Pancreas (tissue), 10 donors: ENCODE results near the gene VIPR1. TPM values are rescaled to one million over a fixed set of nuclear protein-coding genes. Genes with fewer than 3 reads are reported as not detected.

Experiments used
- ATAC-seq, 4 donors: fragments of 200-7000 bp; cut with Tn5 transposase; one replicate each; pipeline versions ENCODE4 v1.8.0 to v1.9.1; 2020; ENCODE audit warnings: mild to moderate bottlenecking in 4 of 4, moderate library complexity in 4 of 4
- DNase-seq, 6 donors: peaks; one replicate each; pipeline ENCODE4 v3.0.0-alpha.2; 2020
- FAIRE-seq: peaks from 2 replicates; lab custom pipeline; 2012; peaks lifted over from hg19 to GRCh38; lab: Jason Lieb, UNC
- H3K27ac ChIP-seq, 4 donors: fragments of 200-600 bp; sonication (generic); 1 replicate in 3 of 4; 2 replicates in 1 of 4; pipeline versions ENCODE4 v1.5.0 to v1.8.0; 2020
- H3K27me3 ChIP-seq, 4 donors: fragments of 200-600 bp; one replicate each; pipeline ENCODE4 v1.8.0; 2021
- H3K36me3 ChIP-seq, 3 donors: fragments of 200-600 bp; sonication (generic) in 1 of 3; one replicate each; pipeline versions ENCODE4 v1.5.0 to v1.8.0; 2020 to 2021
- H3K4me1 ChIP-seq, 3 donors: fragments of 200-600 bp; one replicate each; pipeline ENCODE4 v1.8.0; 2021
- H3K4me3 ChIP-seq, 4 donors: fragments of 200-600 bp; sonication (generic) in 2 of 4; one replicate each; pipeline versions ENCODE4 v1.5.0 to v1.8.0; 2020 to 2021
- H3K9me3 ChIP-seq, 4 donors: fragments of 200-600 bp; one replicate each; pipeline ENCODE4 v1.8.0; 2021
- CTCF ChIP-seq, 4 donors: fragments of 200-600 bp; sonication (generic) in 3 of 4; IDR thresholded peaks; one replicate each; pipeline versions ENCODE4 v1.5.0 to v1.8.0; 2021; ENCODE audit warnings: antibody characterized with exemption in 4 of 4
- WGBS, 2 donors: extraction: QIAGEN DNeasy Blood & Tissue Kit; methylation state at CpG; one replicate each; pipeline ENCODE4 v1.1.7; 2013; 5-methylcytosine and 5-hydroxymethylcytosine counted together
- intact Hi-C, 3 donors: fragments of 100-400 bp; cut with DNase I; formaldehyde crosslinking; loops; one replicate each; pipeline versions ENCODE4 v1.11.1 to v1.14.2; 2022
- polyA plus RNA-seq, 2 donors: library from polyadenylated mRNA; stranded (reverse); fragments of 200-250 nt; gene quantifications; one replicate each; pipeline ENCODE4 v1.2.3, GENCODE V29; 2013
- total RNA-seq, 6 donors: library from RNA; stranded (reverse); fragmentation: NEBNext Ultra II Directional in 4 of 6; extraction: Animal tissue kit (Norgen Biotek cat#: 25700) in 4 of 6; gene quantifications; one replicate each; pipeline versions ENCODE4 v1.2.1 to v1.2.4, GENCODE V29; 2021 to 2023
- donor health status: healthy with polysubstance abuse.
- donor health status: DM: no; HTN: no; CAD: no; lungs with moderate emphysema.
- donor health status: DM: no; HTN: no; CAD: no.
- donor health status: control.
- donor health status: control.
- donor health status: Bipolar disorder and iron deficiency.
- donor health status: DM: yes; HTN: yes; CAD: no.
- donor health status: DM: no; HTN: no; CAD: no.
- donor health status: DM: no; HTN: no; CAD: no.
- donor health status: DM: yes; HTN: yes; CAD: no.

Gene VIPR1
- total and polyA plus RNA-seq, 8 donors = 0.47 to 10.6 (median 2.1) TPM

DNA sequence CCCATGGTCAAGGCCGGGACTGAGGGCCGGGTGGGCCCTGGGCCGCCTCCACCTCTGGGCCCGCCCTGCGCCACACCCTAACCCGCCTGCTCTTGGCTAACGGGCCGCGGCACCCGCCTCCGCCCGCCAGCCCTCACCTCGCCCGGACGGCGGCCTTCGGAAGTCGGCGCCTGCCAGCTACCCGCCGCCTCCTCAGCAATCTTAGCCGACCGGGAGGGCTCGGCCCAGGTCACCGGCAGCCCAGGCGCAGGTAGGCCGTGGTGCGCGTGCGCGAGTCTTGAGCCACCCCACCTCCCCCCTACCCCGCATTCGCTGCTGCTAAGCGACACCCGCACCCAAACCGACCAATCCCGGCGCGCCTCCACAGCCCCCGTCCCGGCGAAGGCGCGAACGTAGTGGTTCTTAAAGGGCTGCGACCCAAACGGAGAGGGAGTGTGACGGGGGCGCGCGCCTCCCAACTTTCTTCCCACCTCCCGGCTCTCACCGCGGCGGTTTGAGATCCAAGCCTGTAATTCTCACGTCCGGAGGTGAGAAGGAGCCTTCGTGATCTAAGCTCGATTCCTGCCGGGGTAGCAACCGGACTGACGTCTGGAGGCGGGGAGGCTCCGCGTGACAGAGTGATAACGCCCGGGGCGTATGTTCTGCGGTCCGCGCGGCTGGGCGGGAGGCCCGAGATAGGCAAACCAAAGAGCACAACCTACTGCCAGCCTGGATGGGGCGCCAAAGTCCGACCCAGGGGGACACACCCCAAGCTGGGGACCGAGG is 79.4 kb downstream of the VIPR1 start, which contains the start of gene SEC22C:
SEC22C (minus strand) TSS at position 259 of the 765 bp plus-strand sequence. CDS start 12,921 bp downstream, outside the sequence.
- no peak for FAIRE-seq

GRCh38 chr3:42582474-42583070 is 80.1 kb downstream of the VIPR1 start:
- no peak for DNase-seq
- H3K4me3 ChIP-seq = peak overlapping the region; percentile 71 to 95 (median 86)
- H3K4me1 ChIP-seq = peaks cover 3 to 11% (median 9%) of the 10 kb centered on the region in 3 donors
- no peaks in the 10 kb centered on the region for H3K9me3 ChIP-seq
- TF ChIP-seq CTCF (IDR thresholded peaks at IDR 0.05) = no peak
- no peak for ATAC-seq
- 0 to 1% methylated on average over 3 of the region's 3 CpGs for WGBS, 2 donors
- H3K27ac ChIP-seq = peak overlapping the region; percentile 72 to 84 (median 81)
- intact Hi-C loops = loop anchor here in 1 of 3 donors (10.0 kb wide), 1 partner anchor 162 kb away; no protein-coding TSS in a partner anchor
- no peak for FAIRE-seq
- H3K27me3 ChIP-seq = no peaks in the 10 kb centered on the region
- H3K36me3 ChIP-seq = no peaks in the 10 kb centered on the region

More for the DNA sequence above, 79.4 kb downstream of the VIPR1 start, which contains the start of gene SEC22C:
- Histone ChIP-seq H3K36me3 (no peaks in the 10 kb centered on the region), H3K27ac (peak within 1 kb of the TSS; percentile 72 to 84 (median 81)), H3K4me3 (peak within 1 kb of the TSS; percentile 71 to 95 (median 86)), H3K9me3 (no peaks in the 10 kb centered on the region), H3K27me3 (no peaks in the 10 kb centered on the region), H3K4me1 (peaks cover 3 to 11% (median 9%) of the 10 kb centered on the region in 3 donors)
- intact Hi-C loops = loop anchor here in 1 of 3 donors (10.0 kb wide), 1 partner anchor 163 kb away; no protein-coding TSS in a partner anchor
- WGBS, 2 donors = 0% methylated on average over 66 to 77 of the region's 77 CpGs
- peak; percentile 96 to 99 (median 97) for DNase-seq
- peak; percentile 95 to 99 (median 98) for ATAC-seq
- TF ChIP-seq CTCF (IDR thresholded peaks at IDR 0.05) = no peak

Other genes with a start within 250 kb of the VIPR1 start
- under 1 TPM in 1 of 6 donors, not detected in 5; 0.22 TPM for gene CCK, start 236.5 kb upstream of the VIPR1 start, total RNA-seq
- under 1 TPM; 0.23 to 0.38 TPM for gene CCK, start 236.5 kb upstream of the VIPR1 start, polyA plus RNA-seq
- not detected for gene LYZL4, start 92.0 kb upstream of the VIPR1 start, total RNA-seq
- not detected for gene LYZL4, start 92.0 kb upstream of the VIPR1 start, polyA plus RNA-seq
- gene SEC22C, start 79.3 kb downstream of the VIPR1 start, total RNA-seq = 10 to 100 TPM; 19.5 to 26.1 (median 21.7) TPM
- gene SEC22C, start 79.3 kb downstream of the VIPR1 start, polyA plus RNA-seq = 10 to 100 TPM; 12.0 to 23.7 TPM
- 10 to 100 TPM in 1 of 6 donors, 1 to 10 TPM in 5; 7.5 to 14.1 (median 8.4) TPM for gene SS18L2, start 88.2 kb downstream of the VIPR1 start, total RNA-seq
- 10 to 100 TPM; 21.7 to 24.2 TPM for gene SS18L2, start 88.2 kb downstream of the VIPR1 start, polyA plus RNA-seq
- gene NKTR, start 98.0 kb downstream of the VIPR1 start, total RNA-seq = 10 to 100 TPM; 15.5 to 42.0 (median 33.0) TPM
- gene NKTR, start 98.0 kb downstream of the VIPR1 start, polyA plus RNA-seq = 10 to 100 TPM; 27.9 to 46.8 TPM
- 10 to 100 TPM in 3 of 6 donors, 1 to 10 TPM in 3; 7.9 to 13.6 (median 10.2) TPM for gene ZBTB47, start 151.1 kb downstream of the VIPR1 start, total RNA-seq
- gene ZBTB47, start 151.1 kb downstream of the VIPR1 start, polyA plus RNA-seq = 10 to 100 TPM in 1 of 2 donors, 1 to 10 TPM in 1; 9.0 to 12.5 TPM
- not detected for gene KLHL40, start 182.9 kb downstream of the VIPR1 start, total RNA-seq
- gene KLHL40, start 182.9 kb downstream of the VIPR1 start, polyA plus RNA-seq = under 1 TPM in 1 of 2 donors, not detected in 1; 0.12 TPM
- 1 to 10 TPM in 2 of 6 donors, under 1 TPM in 3, not detected in 1; 0.42 to 2.5 (median 1.00) TPM for gene HHATL, start 200.2 kb downstream of the VIPR1 start, total RNA-seq
- 10 to 100 TPM in 1 of 2 donors, 1 to 10 TPM in 1; 4.6 to 17.8 TPM for gene HHATL, start 200.2 kb downstream of the VIPR1 start, polyA plus RNA-seq